ENCODE data around the gene RNU11. TPM values are rescaled to one million over a fixed set of nuclear protein-coding genes. Genes with fewer than 3 reads are reported as not detected.
"Not testable (repeated sequence)": the region's sequence is repeated elsewhere in the genome, so short reads cannot be mapped to it uniquely, and the experiment has no call there.

RNU11 gene
- total and polyA plus RNA-seq, 4 experiments from 2014 or later, result not detected

GRCh38 chr1:28655448-28656311 is 7.3 kb downstream of the RNU11 start:
- H3K27ac Mint-ChIP-seq, result peak overlapping the region in 2 of 7 donors; percentile 22 to 39
- POLR2A ChIA-PET (ENCODE audit: partially characterized antibody), result interaction anchor here (1.0 to 2.0 kb wide), 3 partner anchors 7 to 13 kb away, joined by 4 to 10 read pairs (median 5); partner anchors contain the start of genes GMEB1, RNU11 and TAF12

GRCh38 chr1:28656335-28656734 is 7.9 kb downstream of the RNU11 start:
- Mint-ChIP-seq H3K4me3 (no peak overlapping the region), H3K27ac (no peak overlapping the region), H3K4me1 (no peaks in the 10 kb centered on the region), H3K27me3 (no peaks in the 10 kb centered on the region), H3K9me3 (no peaks in the 10 kb centered on the region), H3K36me3 (no peaks in the 10 kb centered on the region)
- Histone ChIP-seq H3K9me3 (ENCODE audit: control insufficient read depth in 1 of 2, low read length in 2 of 2) (no peaks in the 10 kb centered on the region), H3K27ac (ENCODE audit: low read depth, low read length) (no peak overlapping the region), H3K36me3 (ENCODE audit: insufficient read depth, low read length) (no peaks in the 10 kb centered on the region), H3K4me1 (ENCODE audit: insufficient read depth, low read length) (no peaks in the 10 kb centered on the region), H3K27me3 (ENCODE audit: insufficient read depth, low read length) (no peaks in the 10 kb centered on the region), H3K4me3 (ENCODE audit: low read length in 2 of 2) (no peak overlapping the region)
- CTCF ChIA-PET (ENCODE audit: partially characterized antibody), result interaction anchor here (2.0 kb wide), 1 partner anchor 80 kb away, joined by 6 read pairs; the partner anchor contains the start of gene YTHDF2
- POLR2A ChIA-PET (ENCODE audit: partially characterized antibody), result interaction anchor here (1.6 to 2.0 kb wide), 3 partner anchors 8 to 13 kb away, joined by 4 to 10 read pairs (median 5); partner anchors contain the start of genes GMEB1, RNU11 and TAF12
- intact Hi-C loops (cut with micrococcal nuclease), result no loop called here
- DNase-seq, result no peak

More at GRCh38 chr1:28655448-28656311, 7.3 kb downstream of the RNU11 start:
- H3K4me1 Mint-ChIP-seq; H3K4me1 ChIP-seq (ENCODE audit: insufficient read depth, low read length); H3K36me3 Mint-ChIP-seq; H3K9me3 Mint-ChIP-seq; H3K4me3 Mint-ChIP-seq; H3K9me3 ChIP-seq (ENCODE audit: control insufficient read depth in 1 of 2, low read length in 2 of 2); H3K36me3 ChIP-seq (ENCODE audit: insufficient read depth, low read length); H3K27me3 Mint-ChIP-seq; DNase-seq; H3K27ac ChIP-seq (ENCODE audit: low read depth, low read length); H3K4me3 ChIP-seq (ENCODE audit: low read length in 2 of 2); H3K27me3 ChIP-seq (ENCODE audit: insufficient read depth, low read length); intact Hi-C loops (cut with micrococcal nuclease): not testable (repeated sequence)
- CTCF ChIA-PET (ENCODE audit: partially characterized antibody), result interaction anchor here (0.6 to 2.0 kb wide), 4 partner anchors 8 to 518 kb away, joined by 3 to 6 read pairs (median 3); partner anchors contain the start of genes GMEB1 and YTHDF2

GRCh38 chr1:28663871-28664470 is 15.6 kb downstream of the RNU11 start:
- POLR2A ChIA-PET (ENCODE audit: partially characterized antibody), result interaction anchor here (0.9 kb wide), 1 partner anchor 15 kb away, joined by 3 read pairs; the partner anchor contains the start of gene RNU11
- intact Hi-C loops (cut with micrococcal nuclease), result no loop called here
- H3K9me3 Mint-ChIP-seq, result no peaks in the 10 kb centered on the region

GRCh38 chr1:28666806-28667205 is 18.4 kb downstream of the RNU11 start:
- Mint-ChIP-seq H3K4me3 (peak overlapping the region in 2 of 8 donors; percentile 7 to 46), H3K4me1 (peaks cover 13 to 26% (median 18%) of the 10 kb centered on the region in 4 donors), H3K27ac (peak overlapping the region in 4 of 7 donors; percentile 41 to 85 (median 58)), H3K9me3 (no peaks in the 10 kb centered on the region), H3K36me3 (peaks cover 0 to 8% of the 10 kb centered on the region in 2 donors), H3K27me3 (no peaks in the 10 kb centered on the region)
- no peak for DNase-seq
- H3K9me3 ChIP-seq (ENCODE audit: control insufficient read depth in 1 of 2, low read length in 2 of 2), result no peaks in the 10 kb centered on the region
- H3K27ac ChIP-seq (ENCODE audit: low read depth, low read length), result no peak overlapping the region
- H3K4me1 ChIP-seq (ENCODE audit: insufficient read depth, low read length), result peaks cover 21% of the 10 kb centered on the region
- CTCF ChIA-PET (ENCODE audit: partially characterized antibody), result interaction anchor here (1.4 kb wide), 1 partner anchor 45 kb away, joined by 3 read pairs; no protein-coding TSS in a partner anchor
- H3K4me3 ChIP-seq (ENCODE audit: low read length in 2 of 2), result no peak overlapping the region
- POLR2A ChIA-PET (ENCODE audit: partially characterized antibody), result interaction anchor here (1.5 to 7.8 kb wide), 6 partner anchors 19 to 161 kb away, joined by 4 to 202 read pairs (median 62); partner anchors contain the start of genes RCC1, RNU11, TAF12 and TRNAU1AP
- H3K36me3 ChIP-seq (ENCODE audit: insufficient read depth, low read length), result no peaks in the 10 kb centered on the region
- intact Hi-C loops (cut with micrococcal nuclease), result loop anchor here (5.0 kb wide), 1 partner anchor 515 kb away; the partner anchor contains the start of gene SRSF4
- no peaks in the 10 kb centered on the region for H3K27me3 ChIP-seq (ENCODE audit: insufficient read depth, low read length)

More at GRCh38 chr1:28663871-28664470, 15.6 kb downstream of the RNU11 start:
- no peaks in the 10 kb centered on the region for H3K27me3 ChIP-seq (ENCODE audit: insufficient read depth, low read length)
- H3K4me3 Mint-ChIP-seq, result no peak overlapping the region
- H3K4me1 ChIP-seq (ENCODE audit: insufficient read depth, low read length), result peaks cover 13% of the 10 kb centered on the region
- H3K9me3 ChIP-seq (ENCODE audit: control insufficient read depth in 1 of 2, low read length in 2 of 2), result no peaks in the 10 kb centered on the region
- H3K27ac ChIP-seq (ENCODE audit: low read depth, low read length), result no peak overlapping the region
- CTCF ChIA-PET (ENCODE audit: partially characterized antibody), result interaction anchor here (0.5 kb wide), 1 partner anchor 9 kb away, joined by 3 read pairs; no protein-coding TSS in a partner anchor
- DNase-seq, result no peak
- no peak overlapping the region for H3K4me3 ChIP-seq (ENCODE audit: low read length in 2 of 2)
- no peaks in the 10 kb centered on the region for H3K36me3 ChIP-seq (ENCODE audit: insufficient read depth, low read length)
- H3K27ac Mint-ChIP-seq, result peak overlapping the region in 4 of 7 donors; percentile 45 to 74 (median 64)
- peaks cover 0 to 3% of the 10 kb centered on the region in 2 donors for H3K36me3 Mint-ChIP-seq
- H3K4me1 Mint-ChIP-seq, result peaks cover 6 to 16% (median 10%) of the 10 kb centered on the region in 4 donors
- no peaks in the 10 kb centered on the region for H3K27me3 Mint-ChIP-seq

- POLR2A ChIA-PET (ENCODE audit: partially characterized antibody), result interaction anchor here (0.8 to 7.8 kb wide), 24 partner anchors 9 to 514 kb away, joined by 3 to 202 read pairs (median 6); partner anchors contain the start of genes MED18, RCC1, RNU11 and SRSF4
- Histone ChIP-seq H3K9me3 (ENCODE audit: control insufficient read depth in 1 of 2, low read length in 2 of 2) (no peaks in the 10 kb centered on the region), H3K27me3 (ENCODE audit: insufficient read depth, low read length) (no peaks in the 10 kb centered on the region), H3K27ac (ENCODE audit: low read depth, low read length) (peak within 1 kb of the TSS; percentile 88), H3K4me1 (ENCODE audit: insufficient read depth, low read length) (peaks cover 21% of the 10 kb centered on the region), H3K36me3 (ENCODE audit: insufficient read depth, low read length) (no peaks in the 10 kb centered on the region), H3K4me3 (ENCODE audit: low read length in 2 of 2) (peak within 1 kb of the TSS; percentile 89 to 92)
- Mint-ChIP-seq H3K4me3 (peak within 1 kb of the TSS; percentile 92 to 97 (median 93)), H3K36me3 (peaks cover 0 to 8% of the 10 kb centered on the region in 2 donors), H3K27ac (peak within 1 kb of the TSS; percentile 98 to 100 (median 98)), H3K27me3 (no peaks in the 10 kb centered on the region), H3K4me1 (peaks cover 13 to 26% (median 18%) of the 10 kb centered on the region in 4 donors), H3K9me3 (no peaks in the 10 kb centered on the region)
- CTCF ChIA-PET (ENCODE audit: partially characterized antibody), result interaction anchor here (0.7 to 2.6 kb wide), 11 partner anchors 13 to 115 kb away, joined by 3 to 29 read pairs (median 3); partner anchors contain the start of genes RNU11, TAF12 and YTHDF2
- intact Hi-C loops (cut with micrococcal nuclease), result loop anchor here (1.0 to 5.0 kb wide), 5 partner anchors 20 to 514 kb away; partner anchors contain the start of genes RNU11, SRSF4 and TAF12
- peak; percentile 79 to 86 (median 84) for DNase-seq
Observed at GRCh38 chr1:28668191-28668955, 20.0 kb downstream of the RNU11 start, which contains the start of gene GMEB1. Gene GMEB1 (plus strand): TSS chr1:28668784. CDS start chr1:28683613, 14,829 bp downstream.

Measured in CD4-positive, alpha-beta memory T cell (primary cell).